K562 (cell line): ENCODE data around the gene WWOX. TPM values are rescaled to one million over a fixed set of nuclear protein-coding genes. Genes with fewer than 3 reads are reported as not detected.

Experiments
- ATAC-seq: fragments of 200-7000 bp; cut with Tn5 transposase; 3 replicates; pipeline ENCODE4 v1.9.1; 2020; ENCODE audit warnings: moderate library complexity
- BruUV-seq: library from RNA; stranded (reverse); fragments of 400-500 nt; replicated peaks from 2 replicates; lab custom pipeline; 2021; lab: Mats Ljungman, UMichigan
- CTCF ChIA-PET: fragments of 300-600 bp; formaldehyde crosslinking; extraction: SDS; loops from one replicate; lab custom pipeline; 2021; ENCODE audit warnings: low intra/inter-chr PET ratio; lab: Yijun Ruan, JAX
- POLR2A ChIA-PET: fragments of 300-600, 350-650 bp; sonication (Branson Sonifier 250); formaldehyde crosslinking; extraction: SDS; loops from one replicate; lab custom pipeline; 2021; ENCODE audit warnings: antibody characterized with exemption, inconsistent platforms; lab: Yijun Ruan, JAX
- DNase-seq, 4 experiments: peaks; one replicate each; pipeline versions ENCODE4 v3.0.0 to v3.0.0-alpha.2; 2011 to 2018; ENCODE audit warnings: low spot score in 3 of 4, mixed read lengths in 3 of 4; ENCODE audit errors: extremely low read depth in 1 of 4
- FAIRE-seq: peaks from 2 replicates; lab custom pipeline; 2011; peaks lifted over from hg19 to GRCh38; lab: Jason Lieb, UNC
- H2AFZ ChIP-seq: 2 replicates; pipeline ENCODE4 v1.6.0; 2011; ENCODE audit warnings: low read depth, low read length, control low read depth, inconsistent platforms
- H3K27ac ChIP-seq: fragments of 200-600 bp; 3 replicates; pipeline ENCODE4 v1.8.0; 2011; ENCODE audit warnings: low read depth, mild to moderate bottlenecking, control low read depth, inconsistent platforms, low read length, moderate library complexity, mixed read lengths; ENCODE audit errors: extremely low read depth
- H3K27me3 ChIP-seq, 2 experiments: fragments of 300-600 bp in 1 of 2; 2 replicates in 1 of 2; 3 replicates in 1 of 2; pipeline versions ENCODE4 v1.6.0 to v1.8.0; 2011; ENCODE audit warnings: inconsistent platforms in 2 of 2, low read length in 2 of 2, mild to moderate bottlenecking in 1 of 2, mixed read lengths in 1 of 2, moderate library complexity in 1 of 2; ENCODE audit not compliant: control insufficient read depth in 2 of 2, insufficient read depth in 2 of 2
- H3K36me3 ChIP-seq: fragments of 300-600 bp; 3 replicates; pipeline ENCODE4 v1.8.0; 2011; ENCODE audit warnings: mild to moderate bottlenecking, low read length, inconsistent platforms; ENCODE audit not compliant: control insufficient read depth, insufficient read depth
- H3K4me1 ChIP-seq, 2 experiments: fragments of 200-600 bp in 1 of 2; replicated peaks in 1 of 2; 2 replicates in 1 of 2; 3 replicates in 1 of 2; pipeline versions ENCODE4 v1.5.1 to v1.8.0; 2011; ENCODE audit warnings: inconsistent platforms in 2 of 2, low read length in 2 of 2, mild to moderate bottlenecking in 1 of 2, mixed read lengths in 1 of 2, moderate library complexity in 1 of 2; ENCODE audit not compliant: control insufficient read depth in 2 of 2, insufficient read depth in 2 of 2
- H3K4me2 ChIP-seq: 2 replicates; pipeline ENCODE4 v1.6.1; 2011; ENCODE audit warnings: low read length, control low read depth, inconsistent platforms, mixed read lengths; ENCODE audit not compliant: insufficient read depth
- H3K4me3 ChIP-seq: fragments of 200-600 bp; sonication (generic), shearing (Covaris generic); 2 replicates; pipeline ENCODE4 v1.5.1; 2016; ENCODE audit warnings: control low read depth, inconsistent platforms
- H3K79me2 ChIP-seq: fragments of 200-600 bp; 3 replicates; pipeline ENCODE4 v1.8.0; 2011; ENCODE audit warnings: low read length, inconsistent platforms; ENCODE audit not compliant: control insufficient read depth, insufficient read depth
- H3K9ac ChIP-seq, 2 experiments: 2 replicates each; pipeline versions ENCODE4 v1.6.0 to v1.6.1; 2011; ENCODE audit warnings: low read depth in 2 of 2, low read length in 2 of 2, control low read depth in 1 of 2, inconsistent platforms in 1 of 2, mild to moderate bottlenecking in 1 of 2, mixed read lengths in 1 of 2; ENCODE audit not compliant: insufficient read depth in 1 of 2
- H3K9me1 ChIP-seq: one replicate; pipeline ENCODE4 v1.6.0; 2011; ENCODE audit warnings: inconsistent platforms, mild to moderate bottlenecking, low read length, moderate library complexity; ENCODE audit not compliant: control insufficient read depth, insufficient read depth
- H3K9me3 ChIP-seq: replicated peaks from 2 replicates; pipeline ENCODE4 v1.5.1; 2011; ENCODE audit warnings: low read depth, low read length, inconsistent platforms; ENCODE audit not compliant: control insufficient read depth, insufficient read depth
- H4K20me1 ChIP-seq: replicated peaks from 2 replicates; pipeline ENCODE4 v1.6.1; 2011; ENCODE audit warnings: low read length, inconsistent platforms, mixed read lengths; ENCODE audit not compliant: control insufficient read depth, insufficient read depth
- ASH1L ChIP-seq: fragments of 450-650 bp; IDR thresholded peaks from 2 replicates; pipeline ENCODE4 v1.6.1; 2018; ENCODE audit warnings: borderline replicate concordance, mild to moderate bottlenecking, low read depth; ENCODE audit not compliant: partially characterized antibody
- ATF3 ChIP-seq, 2 experiments: fragments of 450-650 bp in 1 of 2; sonication (generic) in 1 of 2; formaldehyde crosslinking in 1 of 2; IDR thresholded peaks in 1 of 2; conservative IDR thresholded peaks in 1 of 2; 2 replicates each; pipeline versions ENCODE4 v1.6.1 to v1.8.1; 2016 to 2023; ENCODE audit warnings: mild to moderate bottlenecking in 2 of 2, moderate library complexity in 2 of 2, inconsistent platforms in 1 of 2, missing genetic modification reagents in 1 of 2
- BMI1 ChIP-seq: fragments of 150-350 bp; IDR thresholded peaks from 2 replicates; pipeline ENCODE4 v1.6.1; 2014; ENCODE audit warnings: low read length
- EGR1 ChIP-seq: fragments of 450-650 bp; conservative IDR thresholded peaks from 2 replicates; pipeline ENCODE4 v1.6.1; 2017; ENCODE audit warnings: mild to moderate bottlenecking
- ELF1 ChIP-seq: fragments of 200-800 bp; sonication (Bioruptor generic); IDR thresholded peaks from 2 replicates; pipeline ENCODE4 v1.6.1; 2016; ENCODE audit warnings: missing genetic modification characterization, missing compliant biosample characterization
- HDAC1 ChIP-seq, 2 experiments: fragments of 450-650 bp; IDR thresholded peaks; 2 replicates each; pipeline ENCODE4 v1.6.1; 2016 to 2017; ENCODE audit warnings: inconsistent platforms in 1 of 2, mild to moderate bottlenecking in 1 of 2, moderate library complexity in 1 of 2
- HOXB6 ChIP-seq: fragments of 250-450 bp; sonication (Bioruptor Pico); IDR thresholded peaks from 2 replicates; pipeline ENCODE4 v1.5.1; 2022; ENCODE audit warnings: mild to moderate bottlenecking, borderline replicate concordance
- ILK ChIP-seq: fragments of 450-650 bp; IDR thresholded peaks from 2 replicates; pipeline ENCODE4 v1.6.1; 2016; ENCODE audit warnings: missing genetic modification characterization, low read depth, mild to moderate bottlenecking, missing compliant biosample characterization, moderate library complexity, borderline replicate concordance
- IRF2 ChIP-seq: sonication (generic); formaldehyde crosslinking; IDR thresholded peaks from 2 replicates; pipeline ENCODE4 v1.8.1; 2022; ENCODE audit warnings: mild to moderate bottlenecking, missing genetic modification reagents
- RAD21 ChIP-seq, 2 experiments: fragments of 250-450 bp in 1 of 2; fragments of 450-650 bp in 1 of 2; sonication (Bioruptor Pico) in 1 of 2; formaldehyde crosslinking in 1 of 2; IDR thresholded peaks in 1 of 2; conservative IDR thresholded peaks in 1 of 2; 2 replicates each; pipeline versions ENCODE4 v1.4.0 to v1.8.0; 2020 to 2022; ENCODE audit warnings: mild to moderate bottlenecking in 2 of 2, moderate library complexity in 1 of 2
- ZNF165 ChIP-seq: fragments of 250-450 bp; sonication (Bioruptor Pico); IDR thresholded peaks from 2 replicates; pipeline ENCODE4 v1.4.0; 2020; ENCODE audit warnings: borderline replicate concordance
- ZNF24 ChIP-seq: fragments of 450-650 bp; IDR thresholded peaks from 2 replicates; pipeline ENCODE4 v1.6.1; 2016
- WGBS: fragments of 100-300 bp; shearing (Covaris generic); methylation state at CpG from one replicate; pipeline ENCODE4 v1.1.6; 2016; ENCODE audit warnings: low coverage, mixed read lengths; ENCODE audit not compliant: insufficient coverage; ENCODE audit errors: missing lambda C conversion rate; 5-methylcytosine and 5-hydroxymethylcytosine counted together
- in situ Hi-C: fragments of 300-500 bp; cut with MboI; formaldehyde crosslinking; loops from 4 replicates; pipeline ENCODE4 v1.15.0; 2018; ENCODE audit warnings: inconsistent platforms, mixed read lengths
- intact Hi-C: fragments of 100-400 bp; cut with micrococcal nuclease; formaldehyde crosslinking; loops from 2 replicates; pipeline ENCODE4 v1.14.2; 2022
- polyA plus RNA-seq, 8 experiments: library from polyadenylated mRNA; depleted of rRNA in 4 of 8; stranded (reverse) in 5 of 8; unstranded in 3 of 8; fragments of >200 nt; fragmentation: Nextera tagmentation in 2 of 8; fragmentation: Illumina TruSeq in 1 of 8; extraction: Ambion mirVana in 2 of 8; extraction: Trizol in 1 of 8; gene quantifications; 2 replicates each; pipeline versions ENCODE4 v1.2.1 to v1.2.3, GENCODE V29; 2011 to 2014; ENCODE audit warnings: inconsistent platforms in 1 of 8, missing spikeins in 1 of 8
- total RNA-seq, 7 experiments: library from RNA; depleted of rRNA in 6 of 7; stranded (reverse); fragments of >200 nt in 6 of 7; fragmentation: Illumina TruSeq in 2 of 7; extraction: Trizol in 2 of 7; gene quantifications; 2 replicates each; pipeline versions ENCODE4 v1.2.1 to v1.2.3, GENCODE V29; 2011 to 2021; ENCODE audit warnings: low replicate concordance in 1 of 7
- TF ChIP-seq, protein P1 (sequence below): sonication (generic); IDR thresholded peaks from 2 replicates; pipeline ENCODE4 v1.6.1; 2016
- TF ChIP-seq, protein P2 (sequence below): sonication (generic); formaldehyde crosslinking; IDR thresholded peaks from 2 replicates; pipeline ENCODE4 v1.8.0; 2022; ENCODE audit warnings: mild to moderate bottlenecking, missing genetic modification reagents

WWOX gene
- total and polyA plus RNA-seq, 9 of the 15 experiments (the other 6 are each of a cell fraction or from before 2014, with no cell fraction given): 1.6 to 22.7 (median 8.1) TPM

GRCh38 chr16:78519896-78520295 lies 420.4 kb downstream of the WWOX start:
- DNase-seq (no peak), ATAC-seq (no peak), FAIRE-seq (no peak)
- POLR2A ChIA-PET: no interaction called here
- Histone ChIP-seq H3K4me2 (no peak overlapping the region), H3K36me3 (no peaks in the 10 kb centered on the region), H2AFZ (no peak overlapping the region), H3K27me3 (peaks cover 9 to 10% of the 10 kb centered on the region in 2 experiments), H3K9me1 (no peaks in the 10 kb centered on the region), H3K4me3 (no peak overlapping the region), H3K79me2 (no peaks in the 10 kb centered on the region), H4K20me1 (peaks cover 6% of the 10 kb centered on the region; the same call in 1 of the 2 replicates), H3K4me1 (no peaks in the 10 kb centered on the region), H3K9ac (no peak overlapping the region), H3K9me3 (no peaks in the 10 kb centered on the region), H3K27ac (no peak overlapping the region)
- no TSS peak for BruUV-seq
- TF ChIP-seq IRF2 (CRISPR knock-in tag): no peak
- TF ChIP-seq ATF3 (IDR thresholded peaks at IDR 0.05): peak; percentile 14; the same call in 1 of the 2 replicates
- TF ChIP-seq ATF3 (CRISPR knock-in tag; conservative IDR thresholded peaks at IDR 0.05): no peak
- WGBS: 9% methylated on average over 8 of the region's 8 CpGs
- CTCF ChIA-PET: no interaction called here
- intact Hi-C loops (no loop called here), in situ Hi-C loops (no loop called here)

DNA sequence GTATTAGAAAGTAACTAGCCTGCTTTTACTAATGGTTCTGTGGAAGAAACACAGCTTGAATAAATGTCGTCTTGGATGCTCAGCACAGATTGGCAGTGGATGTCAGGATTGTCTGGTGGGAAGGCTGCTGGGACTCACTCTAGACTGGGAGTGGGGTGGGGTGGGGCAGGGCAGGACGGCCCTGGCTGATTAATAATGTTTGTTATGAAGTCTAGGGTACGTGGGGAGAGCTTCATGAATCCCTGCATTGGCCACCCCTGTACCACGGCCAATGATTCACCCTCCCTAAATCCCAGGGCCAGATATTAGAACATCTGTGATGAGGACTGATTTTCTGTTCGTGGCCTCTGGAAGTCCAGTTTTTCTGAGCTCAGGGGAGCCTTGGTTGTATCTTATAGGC lies 421.0 kb downstream of the WWOX start:
- no peaks in the 10 kb centered on the region for H3K4me1 ChIP-seq
- POLR2A ChIA-PET: no interaction called here
- H3K4me2 ChIP-seq: no peak overlapping the region
- H3K9ac ChIP-seq: no peak overlapping the region
- H3K9me1 ChIP-seq: no peaks in the 10 kb centered on the region
- H4K20me1 ChIP-seq: peaks cover 5% of the 10 kb centered on the region; the same call in 1 of the 2 replicates
- BruUV-seq: no TSS peak
- WGBS: 0% methylated on average over 5 of the region's 5 CpGs
- H3K9me3 ChIP-seq: no peaks in the 10 kb centered on the region
- DNase-seq (no peak), FAIRE-seq (no peak), ATAC-seq (no peak)
- no peak overlapping the region for H3K27ac ChIP-seq
- intact Hi-C loops: no loop called here
- no peaks in the 10 kb centered on the region for H3K79me2 ChIP-seq
- in situ Hi-C loops: no loop called here
- CTCF ChIA-PET: no interaction called here
- no peak overlapping the region for H2AFZ ChIP-seq
- no peak overlapping the region for H3K4me3 ChIP-seq
- H3K27me3 ChIP-seq: peaks cover 6 to 7% of the 10 kb centered on the region in 2 experiments
- H3K36me3 ChIP-seq: no peaks in the 10 kb centered on the region
- TF ChIP-seq, protein P1, sequence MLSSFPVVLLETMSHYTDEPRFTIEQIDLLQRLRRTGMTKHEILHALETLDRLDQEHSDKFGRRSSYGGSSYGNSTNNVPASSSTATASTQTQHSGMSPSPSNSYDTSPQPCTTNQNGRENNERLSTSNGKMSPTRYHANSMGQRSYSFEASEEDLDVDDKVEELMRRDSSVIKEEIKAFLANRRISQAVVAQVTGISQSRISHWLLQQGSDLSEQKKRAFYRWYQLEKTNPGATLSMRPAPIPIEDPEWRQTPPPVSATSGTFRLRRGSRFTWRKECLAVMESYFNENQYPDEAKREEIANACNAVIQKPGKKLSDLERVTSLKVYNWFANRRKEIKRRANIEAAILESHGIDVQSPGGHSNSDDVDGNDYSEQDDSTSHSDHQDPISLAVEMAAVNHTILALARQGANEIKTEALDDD: no peak
- no peak for TF ChIP-seq HOXB6 (CRISPR knock-in tag)
- TF ChIP-seq, protein P2, sequence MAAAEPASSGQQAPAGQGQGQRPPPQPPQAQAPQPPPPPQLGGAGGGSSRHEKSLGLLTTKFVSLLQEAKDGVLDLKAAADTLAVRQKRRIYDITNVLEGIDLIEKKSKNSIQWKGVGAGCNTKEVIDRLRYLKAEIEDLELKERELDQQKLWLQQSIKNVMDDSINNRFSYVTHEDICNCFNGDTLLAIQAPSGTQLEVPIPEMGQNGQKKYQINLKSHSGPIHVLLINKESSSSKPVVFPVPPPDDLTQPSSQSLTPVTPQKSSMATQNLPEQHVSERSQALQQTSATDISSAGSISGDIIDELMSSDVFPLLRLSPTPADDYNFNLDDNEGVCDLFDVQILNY (CRISPR knock-in tag): no peak
- no peak for TF ChIP-seq ELF1 (tag)
- no peak for TF ChIP-seq HDAC1 (IDR thresholded peaks at IDR 0.05)
- TF ChIP-seq ZNF24: no peak
- no peak for TF ChIP-seq BMI1
- no peak for TF ChIP-seq ILK (tag)
- no peak for TF ChIP-seq RAD21 (CRISPR knock-in tag; conservative IDR thresholded peaks at IDR 0.05 in 1 of 2, IDR thresholded peaks at IDR 0.05 in 1 of 2)
- no peak for TF ChIP-seq ZNF165 (CRISPR knock-in tag)
- TF ChIP-seq EGR1: no peak
- no peak for TF ChIP-seq ASH1L
